Glomerular visceral epithelial cell (primary cell): ENCODE data around the gene PPP4R4.
A peak's percentile ranks its signal among the peaks of the same experiment; 100 is the strongest.

Experiments used
- DNase-seq: peaks from one replicate; pipeline ENCODE4 v3.0.0-alpha.2; 2016; ENCODE audit errors: extremely low spot score

PPP4R4 gene

DNA sequence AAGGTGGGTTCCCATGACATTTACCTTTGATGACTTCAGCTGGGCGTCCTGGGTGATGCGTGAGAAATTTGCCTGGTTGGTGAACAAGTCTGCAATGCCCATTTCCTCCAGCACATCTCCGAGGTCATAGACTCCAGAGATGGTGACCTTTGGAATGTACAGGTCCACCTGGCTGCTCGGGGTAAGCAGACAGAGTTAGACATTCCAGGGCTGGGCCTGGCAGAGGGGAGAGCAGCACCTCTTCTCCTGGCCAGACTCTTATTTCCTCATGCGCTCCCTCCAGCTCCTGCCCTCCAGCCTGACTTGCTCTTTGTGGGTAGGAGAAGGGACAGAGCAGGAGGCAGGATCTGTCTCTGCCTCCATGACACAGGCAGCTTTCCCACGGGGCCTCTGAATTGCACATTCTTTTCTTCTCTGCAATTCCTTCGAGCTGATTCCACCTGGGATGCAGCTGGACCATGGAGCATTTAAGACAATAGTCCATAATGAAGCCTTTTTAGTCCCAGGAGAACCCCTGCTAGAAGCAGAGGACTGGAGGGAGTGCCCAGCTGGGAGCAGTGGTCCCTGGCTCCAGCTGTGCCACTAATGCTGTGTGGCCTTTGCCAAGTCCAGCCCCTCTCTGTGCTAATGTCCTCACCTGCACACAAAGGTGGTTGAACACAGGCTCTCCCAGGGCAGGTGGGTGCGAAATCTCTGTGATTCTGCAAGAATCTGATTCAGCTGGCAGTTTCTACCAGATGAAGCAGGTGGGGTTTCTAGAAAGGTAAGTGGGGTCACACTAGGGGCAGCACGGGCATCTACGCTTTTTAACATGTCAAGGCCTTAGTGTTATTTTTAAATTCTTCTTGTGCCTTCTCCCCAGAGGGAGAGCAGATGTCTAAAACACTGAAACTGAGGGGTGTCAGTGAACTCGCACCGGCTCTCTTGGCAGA is 132.2 kb downstream of the PPP4R4 start:
- no peak for DNase-seq

DNA sequence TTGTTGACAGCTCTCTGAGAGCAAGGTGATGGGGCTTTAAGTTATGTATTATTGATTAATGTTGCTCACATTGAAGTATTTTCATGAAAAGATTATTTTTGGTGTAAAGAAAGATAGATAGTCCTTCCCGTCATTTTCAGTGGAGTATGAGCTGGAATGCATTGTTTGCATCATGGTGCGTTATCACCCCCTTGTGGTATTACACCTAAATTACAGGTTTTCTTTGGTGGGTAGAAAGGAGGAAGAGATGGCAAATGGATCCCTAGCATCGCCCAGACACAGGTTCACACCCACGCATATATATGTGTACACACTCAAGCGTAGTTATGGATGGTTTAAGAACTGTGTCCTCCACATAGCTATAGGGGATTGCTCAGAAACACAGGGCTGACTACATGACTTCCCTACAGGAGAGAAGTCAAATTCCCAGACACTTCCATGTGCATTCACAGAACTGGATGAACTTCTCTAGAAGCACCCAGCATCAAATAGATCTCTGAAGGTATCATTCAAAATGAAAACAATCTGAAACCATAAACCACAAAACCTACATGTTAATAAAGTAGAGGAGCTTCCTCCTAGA is 133.4 kb downstream of the PPP4R4 start:
- no peak for DNase-seq

DNA sequence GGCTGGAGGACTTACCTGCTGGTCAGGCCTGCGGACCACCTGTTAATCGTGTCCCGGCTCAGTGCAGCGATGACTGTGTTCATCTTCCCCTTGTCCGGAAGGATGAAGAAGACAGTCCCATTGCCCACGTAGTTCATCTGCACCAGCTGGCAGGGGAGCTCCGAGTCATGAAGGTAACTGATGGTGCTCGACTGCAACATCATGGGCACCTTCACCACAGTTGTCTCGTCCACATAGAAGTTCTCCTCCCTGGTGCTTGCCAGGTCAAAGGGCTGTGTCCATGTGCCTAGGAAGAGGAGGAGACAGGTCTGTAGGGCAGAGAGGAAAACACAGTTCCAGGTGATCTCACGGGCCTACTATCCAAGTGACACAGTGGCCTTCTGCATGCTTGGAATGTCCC is 135.6 kb downstream of the PPP4R4 start:
- no peak for DNase-seq

DNA sequence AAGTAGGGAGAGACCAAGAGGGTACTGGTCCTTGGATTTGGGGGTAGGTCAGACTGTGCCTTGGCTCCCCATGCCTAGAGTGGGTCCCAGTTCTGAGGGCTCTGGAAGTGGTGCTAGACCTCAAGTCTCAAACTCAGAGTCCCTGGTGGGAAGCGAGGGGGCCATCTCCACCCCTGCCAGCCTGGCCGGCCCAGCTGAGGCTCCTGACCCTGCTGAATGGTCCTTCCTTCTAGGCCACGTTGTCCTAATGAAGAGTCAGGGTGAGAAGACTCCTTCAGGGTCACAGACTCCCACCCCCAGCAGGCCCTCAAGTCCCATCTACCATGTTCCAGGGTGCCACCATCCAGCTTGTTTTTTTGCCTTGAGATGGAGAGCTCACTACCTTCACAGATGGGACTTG is 136.1 kb downstream of the PPP4R4 start:
- no peak for DNase-seq

DNA sequence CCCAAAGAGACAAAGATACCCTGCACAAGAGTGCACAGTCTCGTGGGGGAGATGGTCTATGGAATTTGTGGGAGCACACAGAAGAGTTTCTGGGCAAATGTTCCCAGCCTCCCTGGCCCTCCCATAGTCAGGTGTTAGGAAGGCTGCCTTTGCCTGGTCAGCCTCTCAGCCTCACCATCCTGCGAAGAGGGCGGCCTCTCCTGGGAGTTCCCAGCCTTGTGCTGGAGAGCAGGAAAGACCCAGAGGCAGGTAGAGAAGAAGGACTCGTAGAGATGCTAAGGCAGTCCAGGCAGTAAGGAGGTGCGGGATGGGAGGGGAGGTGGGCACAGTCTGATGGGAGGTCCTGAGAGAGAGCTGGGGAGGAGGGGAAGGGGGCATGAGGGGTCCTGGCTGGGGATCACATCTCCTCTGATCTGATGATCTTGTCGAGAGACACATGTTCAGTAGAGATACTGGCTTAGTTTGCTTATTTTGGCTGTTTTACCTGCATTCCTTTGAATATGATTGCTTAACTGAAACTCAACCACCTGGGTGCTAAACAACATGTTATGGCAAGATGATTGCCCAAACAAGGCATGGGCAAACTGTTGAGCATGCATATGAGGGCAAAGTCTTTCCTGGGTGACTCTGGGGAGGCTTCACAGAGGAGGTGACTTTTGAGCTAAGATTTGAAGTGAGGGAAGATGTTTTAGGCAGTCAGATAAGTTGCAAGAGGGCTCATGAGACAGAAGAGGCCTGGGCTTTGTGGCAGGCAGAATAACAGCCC is 138.5 kb downstream of the PPP4R4 start:
- DNase-seq = no peak

DNA sequence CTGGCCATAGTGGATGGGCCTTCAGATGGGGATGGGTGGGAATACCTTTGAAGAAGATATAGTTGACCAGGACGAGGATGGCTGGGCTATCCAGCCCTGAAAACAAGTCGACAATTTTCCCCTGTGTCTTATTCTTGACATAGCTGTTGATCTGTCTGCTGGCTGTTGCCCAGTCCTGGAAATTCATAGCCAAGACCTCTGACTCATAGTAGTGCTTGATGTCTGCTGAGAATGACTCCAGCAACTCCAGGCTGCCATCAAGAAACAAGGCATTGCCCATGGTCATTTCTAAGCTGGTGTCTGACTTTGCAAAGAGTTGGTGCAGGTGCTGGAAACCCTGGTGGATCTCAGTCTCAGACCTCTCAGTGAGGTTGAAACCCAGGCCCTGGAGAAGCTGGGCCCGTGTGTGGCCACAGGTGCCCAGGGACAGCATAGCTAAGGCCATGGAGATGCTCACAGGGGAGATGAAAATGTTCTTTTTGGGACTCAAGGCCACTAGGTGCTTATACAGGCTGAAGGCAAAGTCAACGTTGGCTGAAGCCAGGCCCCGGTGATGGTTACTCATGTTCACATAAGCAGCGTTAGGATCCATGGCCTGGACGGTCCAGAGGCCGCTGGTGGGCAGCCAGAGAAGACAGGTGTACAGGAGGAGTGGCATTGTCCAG is 140.0 kb downstream of the PPP4R4 start:
- no peak for DNase-seq

DNA sequence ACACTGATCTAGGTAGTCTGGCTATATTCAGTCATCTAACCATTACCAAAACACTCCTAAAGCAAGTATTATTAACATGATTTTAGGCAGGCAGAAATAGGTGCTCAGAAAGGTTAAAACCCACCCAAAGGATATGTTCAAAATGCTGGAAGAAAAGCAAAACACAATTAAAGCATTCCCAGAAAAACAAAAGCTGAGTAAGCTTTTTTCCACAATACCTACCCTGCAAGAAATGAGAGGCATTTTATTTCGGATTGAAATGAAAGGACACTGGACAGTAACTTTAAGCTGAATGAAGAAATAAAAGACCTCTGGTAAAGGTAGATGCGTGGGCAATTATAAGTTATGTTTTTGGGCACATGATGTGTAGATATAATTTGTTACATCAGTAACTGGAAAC is 140.8 kb downstream of the PPP4R4 start:
- no peak for DNase-seq

DNA sequence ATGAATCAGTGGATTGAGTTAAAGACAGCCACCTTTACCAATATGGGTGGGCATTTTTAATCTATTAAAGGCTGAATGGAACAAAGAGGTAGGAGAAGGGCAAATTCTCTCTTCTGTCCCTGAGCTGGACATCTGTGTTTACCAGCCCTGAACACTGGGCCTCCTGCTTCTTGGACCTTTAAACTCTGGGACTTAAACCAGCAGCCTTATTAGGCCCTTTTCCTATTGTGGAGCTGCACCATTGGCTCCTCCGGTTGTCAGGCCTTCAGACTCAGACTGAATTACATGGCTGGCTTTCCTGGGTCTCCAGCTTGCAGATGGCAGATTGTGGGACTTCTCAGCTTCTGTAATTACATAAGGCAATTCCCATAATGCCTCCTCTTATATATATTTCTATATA is 142.6 kb downstream of the PPP4R4 start:
- DNase-seq = no peak

DNA sequence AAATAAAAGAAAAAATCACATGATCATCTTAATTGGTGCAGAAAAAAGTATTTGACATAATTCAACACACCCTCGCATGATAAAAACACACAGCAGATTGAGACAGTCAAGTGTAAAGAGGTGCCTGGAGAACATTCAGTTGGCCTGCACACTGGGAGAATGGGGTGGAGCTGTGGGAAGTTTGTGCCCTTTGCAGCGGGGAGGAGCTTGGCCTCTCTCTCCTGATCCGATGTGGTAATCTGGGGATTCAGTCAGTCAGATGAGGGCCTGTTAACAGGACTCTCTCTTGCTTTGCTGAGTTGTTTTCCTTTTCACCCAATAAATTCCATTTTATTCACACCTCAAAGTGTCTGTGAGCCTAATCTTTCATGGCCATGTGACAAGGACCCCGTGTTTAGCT is 143.1 kb downstream of the PPP4R4 start:
- DNase-seq = no peak

DNA sequence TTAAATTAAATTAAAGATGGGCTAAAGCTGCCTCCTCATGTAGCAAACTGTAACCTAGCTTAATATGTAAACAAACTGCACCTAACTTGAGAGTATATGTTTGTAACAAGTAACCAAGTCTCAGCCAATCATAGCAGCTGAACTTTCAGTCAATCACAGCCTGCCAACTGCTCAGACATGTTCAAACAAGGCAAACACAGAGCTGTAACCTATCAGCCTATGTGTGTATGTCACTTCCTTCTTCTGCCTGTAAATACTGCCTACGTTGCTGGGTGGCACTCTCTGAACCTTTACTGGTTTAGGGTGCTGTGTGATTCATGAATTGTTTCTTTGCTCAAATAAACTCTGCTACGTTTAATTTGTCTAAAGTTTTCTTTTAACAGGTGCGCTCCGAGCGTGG is 146.1 kb downstream of the PPP4R4 start:
- DNase-seq = no peak

DNA sequence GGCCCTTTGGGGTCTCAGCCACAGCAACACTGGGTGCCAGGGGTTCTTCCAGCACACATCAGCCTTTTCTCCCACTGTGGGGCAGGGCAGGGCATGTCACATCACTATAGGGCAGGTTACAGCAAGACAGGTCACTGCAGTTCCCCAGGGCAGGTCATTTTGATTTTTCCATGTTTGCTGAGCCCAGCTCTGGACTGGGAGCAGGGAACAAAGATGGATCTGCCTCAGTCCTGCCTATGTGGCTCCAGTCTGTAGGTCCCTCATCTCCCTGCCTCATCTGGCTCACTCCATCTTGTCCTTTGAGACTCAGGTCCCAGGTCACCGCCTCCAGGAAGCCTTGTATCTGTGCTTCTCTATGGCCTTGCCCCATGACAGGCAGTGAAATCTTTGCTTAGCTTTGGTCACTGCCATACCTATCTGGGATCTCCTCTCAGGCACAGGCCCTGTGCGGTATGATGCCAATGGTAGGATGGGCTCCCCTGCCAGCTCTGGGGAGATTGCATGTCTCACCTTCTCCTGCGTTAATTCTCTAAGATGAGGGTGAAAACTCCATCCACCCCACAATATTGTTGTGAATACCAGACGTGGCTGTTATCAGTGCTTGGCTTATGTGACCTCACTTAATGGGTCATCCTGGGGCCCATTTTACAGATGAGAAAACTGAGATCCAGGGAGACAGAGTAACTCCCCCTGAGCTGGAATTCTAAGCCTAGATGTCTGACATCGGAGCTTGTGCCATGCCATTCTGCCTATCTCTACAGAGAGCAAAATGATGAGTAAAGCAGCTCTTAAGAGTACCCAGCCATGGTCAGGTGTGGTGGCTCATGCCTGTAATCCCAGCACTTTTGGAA is 147.5 kb downstream of the PPP4R4 start:
- no peak for DNase-seq

DNA sequence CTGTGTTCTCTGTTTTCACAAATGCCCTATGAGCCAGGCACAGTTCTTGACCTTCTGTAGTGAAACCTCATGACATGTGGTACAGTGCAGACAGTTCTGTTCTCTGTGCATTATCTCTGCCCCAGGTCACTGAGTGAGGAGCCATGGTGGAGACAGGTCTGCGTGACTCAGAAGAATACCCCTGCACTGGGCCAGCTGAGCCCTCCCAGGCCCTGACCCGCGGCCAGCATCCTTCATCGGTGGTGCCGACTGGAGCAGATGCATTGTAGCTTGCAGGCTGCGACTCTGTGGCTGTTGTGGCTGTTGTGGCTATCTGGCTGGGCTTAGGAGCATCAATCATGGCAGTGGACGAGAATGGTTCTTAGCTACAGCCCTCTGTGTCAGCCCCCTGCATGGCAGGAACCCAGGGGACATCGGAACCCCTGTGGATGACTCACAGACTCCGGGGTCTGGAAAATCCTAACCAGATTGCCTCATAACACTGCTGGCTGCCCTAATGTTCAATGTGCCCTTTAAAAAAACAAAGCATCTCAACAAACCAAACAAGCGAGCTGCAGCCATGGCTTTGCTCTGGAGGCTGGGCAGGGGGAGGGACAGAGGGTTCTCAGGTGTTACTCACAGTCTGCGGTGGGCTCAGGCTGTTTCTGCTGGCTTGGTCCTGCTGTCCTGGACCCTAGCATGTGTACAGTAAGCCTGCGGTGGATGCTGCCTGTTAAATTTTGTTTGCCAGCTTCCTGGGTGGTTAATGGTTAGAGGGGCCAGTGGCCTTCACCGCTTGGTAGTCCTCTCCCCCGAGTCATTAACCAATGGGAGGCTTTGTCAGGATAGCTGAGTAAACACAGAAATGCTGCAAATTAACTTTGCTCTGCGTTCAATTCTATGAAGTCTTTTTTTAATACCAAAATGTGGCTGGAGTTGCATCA is 148.8 kb downstream of the PPP4R4 start, which contains the start of gene SERPINA6:
Gene SERPINA6, minus strand, starts transcription at position 689 of the 923 bp plus-strand sequence. CDS start 8,688 bp downstream, outside the sequence.
- DNase-seq = peak; percentile 90

DNA sequence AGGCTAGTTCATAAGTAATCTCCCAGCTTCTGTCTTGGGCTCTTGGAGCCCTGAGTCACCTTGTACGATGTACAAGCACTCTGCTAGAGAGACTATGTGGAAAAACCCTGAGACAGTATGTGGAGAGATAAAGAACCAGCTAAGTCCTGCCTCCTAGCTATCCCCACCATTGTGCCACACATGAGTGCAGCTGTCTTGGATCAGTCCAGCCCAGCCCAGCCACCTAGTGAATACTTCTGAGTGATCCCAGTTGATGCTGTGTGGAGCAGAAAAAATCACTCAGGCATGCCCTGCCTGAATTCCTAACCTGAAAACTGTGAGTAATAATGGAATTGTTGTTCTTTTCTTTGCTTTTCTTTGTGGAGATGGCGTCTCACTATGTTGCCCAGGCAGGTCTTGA is 154.1 kb downstream of the PPP4R4 start:
- peak; percentile 72 for DNase-seq
